Neural progenitor cell (in vitro differentiated cells): ENCODE data around the gene UBXN1.

ENCODE experiments used
- CTCF ChIP-seq: fragments of 200-600 bp; sonication (generic); IDR thresholded peaks from 2 replicates; pipeline ENCODE4 v1.5.1; 2017; ENCODE audit warnings: antibody characterized with exemption, mild to moderate bottlenecking
- EZH2 ChIP-seq: fragments of 200-600 bp; sonication (generic); IDR thresholded peaks from 2 replicates; pipeline ENCODE4 v1.6.1; 2017; ENCODE audit warnings: antibody characterized with exemption, mild to moderate bottlenecking, moderate library complexity
- EZH2phosphoT487 ChIP-seq: fragments of 200-600 bp; sonication (generic); IDR thresholded peaks from 2 replicates; pipeline ENCODE4 v1.6.1; 2017; ENCODE audit warnings: antibody characterized with exemption

GRCh38 chr11:62677156-62677555, 1.7 kb downstream of the UBXN1 start:
- no peak for TF ChIP-seq EZH2
- TF ChIP-seq CTCF, result no peak
- no peak for TF ChIP-seq EZH2phosphoT487
